GM12872 (cell line): ENCODE data around the gene SNCB.

ENCODE experiments used
- TF ChIP-seq, protein P1 (sequence below): IDR thresholded peaks from 3 replicates; pipeline ENCODE4 v1.5.1; 2011; ENCODE audit warnings: low read depth, mild to moderate bottlenecking, low read length, moderate library complexity; ENCODE audit not compliant: insufficient read depth

SNCB gene

GRCh38 chr5:176647030-176647842 lies 16.9 kb upstream of the SNCB start, which contains the start of gene TSPAN17:
Gene TSPAN17 (plus strand): TSS chr5:176647484. CDS start chr5:176647616, 132 bp downstream.
- TF ChIP-seq, protein P1, sequence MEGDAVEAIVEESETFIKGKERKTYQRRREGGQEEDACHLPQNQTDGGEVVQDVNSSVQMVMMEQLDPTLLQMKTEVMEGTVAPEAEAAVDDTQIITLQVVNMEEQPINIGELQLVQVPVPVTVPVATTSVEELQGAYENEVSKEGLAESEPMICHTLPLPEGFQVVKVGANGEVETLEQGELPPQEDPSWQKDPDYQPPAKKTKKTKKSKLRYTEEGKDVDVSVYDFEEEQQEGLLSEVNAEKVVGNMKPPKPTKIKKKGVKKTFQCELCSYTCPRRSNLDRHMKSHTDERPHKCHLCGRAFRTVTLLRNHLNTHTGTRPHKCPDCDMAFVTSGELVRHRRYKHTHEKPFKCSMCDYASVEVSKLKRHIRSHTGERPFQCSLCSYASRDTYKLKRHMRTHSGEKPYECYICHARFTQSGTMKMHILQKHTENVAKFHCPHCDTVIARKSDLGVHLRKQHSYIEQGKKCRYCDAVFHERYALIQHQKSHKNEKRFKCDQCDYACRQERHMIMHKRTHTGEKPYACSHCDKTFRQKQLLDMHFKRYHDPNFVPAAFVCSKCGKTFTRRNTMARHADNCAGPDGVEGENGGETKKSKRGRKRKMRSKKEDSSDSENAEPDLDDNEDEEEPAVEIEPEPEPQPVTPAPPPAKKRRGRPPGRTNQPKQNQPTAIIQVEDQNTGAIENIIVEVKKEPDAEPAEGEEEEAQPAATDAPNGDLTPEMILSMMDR: 0 out of 3 replicates have a peak, but pooled peaks have one; percentile 13

- TF ChIP-seq, protein P1: no peak
Measured at GRCh38 chr5:176646707-176647029, 16.3 kb upstream of the SNCB start.

DNA sequence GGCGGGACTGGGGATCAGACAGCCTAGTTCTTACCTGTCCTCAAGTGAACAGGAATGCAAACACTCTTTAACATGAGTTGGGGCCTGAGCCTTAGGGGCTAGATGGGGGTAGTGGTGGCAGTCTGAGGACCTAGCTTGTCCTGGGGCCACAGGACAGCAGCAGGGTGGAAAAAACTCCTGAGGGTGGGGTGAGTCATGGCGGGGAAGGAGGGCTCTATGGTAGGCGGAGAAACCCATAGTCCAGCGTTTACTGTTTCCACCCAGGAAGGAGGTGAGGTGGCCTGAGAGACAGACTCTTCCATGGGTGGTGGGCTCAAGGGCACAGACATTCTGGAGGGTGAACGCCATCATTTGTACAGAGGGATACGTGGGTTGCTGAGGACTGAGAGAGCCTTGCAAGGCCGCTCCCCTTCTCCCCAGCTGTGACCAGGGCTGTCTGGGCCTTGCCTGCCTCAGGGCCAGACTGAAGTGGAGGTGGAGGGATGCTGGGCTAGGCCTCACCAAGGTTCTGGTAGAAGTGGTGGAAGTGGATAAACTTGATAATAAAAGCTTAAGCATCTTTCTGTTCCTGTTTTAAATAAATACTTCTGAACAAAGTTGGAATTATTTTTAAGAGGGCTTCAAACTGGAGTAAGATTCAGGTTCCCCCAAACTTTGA lies 15.8 kb upstream of the SNCB start:
- TF ChIP-seq, protein P1: no peak

GRCh38 chr5:176644878-176645670 lies 14.7 kb upstream of the SNCB start:
- TF ChIP-seq, protein P1: no peak

- TF ChIP-seq, protein P1: no peak
Measured at GRCh38 chr5:176644294-176644693, 14.0 kb upstream of the SNCB start.

GRCh38 chr5:176643491-176644219 lies 13.3 kb upstream of the SNCB start:
- TF ChIP-seq, protein P1: no peak
